GM21825 (cell line): ENCODE results near the gene PRKAB1.
"Not testable (repeated sequence)": the region's sequence is repeated elsewhere in the genome, so short reads cannot be mapped to it uniquely, and the experiment has no call there.

Experiments used
- ATAC-seq: cut with Tn5 transposase; IDR thresholded peaks from one replicate; pipeline ENCODE4 v1.9.1; 2021; ENCODE audit warnings: mild to moderate bottlenecking, moderate library complexity; ENCODE audit not compliant: unreplicated experiment

The PRKAB1 gene

DNA sequence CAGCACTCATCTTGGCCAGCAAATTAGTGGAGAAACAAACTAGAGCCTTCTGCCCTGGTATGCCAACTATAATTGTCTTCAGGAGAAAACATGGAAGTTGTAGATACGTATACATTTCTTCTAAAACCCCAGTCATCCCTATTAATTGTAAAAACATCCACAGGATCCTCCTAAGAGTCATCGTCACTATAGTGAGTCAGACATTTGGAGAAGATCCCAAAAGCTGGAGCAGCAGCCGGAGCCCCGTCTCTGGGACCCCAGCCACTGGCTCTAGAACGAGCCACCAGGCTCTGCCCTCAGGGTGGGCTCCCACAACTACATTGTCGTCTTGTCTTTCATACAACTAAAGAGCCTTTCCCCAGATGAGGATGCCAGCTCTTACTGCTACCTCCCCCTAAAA lies 15.5 kb downstream of the PRKAB1 start:
- ATAC-seq = no peak

DNA sequence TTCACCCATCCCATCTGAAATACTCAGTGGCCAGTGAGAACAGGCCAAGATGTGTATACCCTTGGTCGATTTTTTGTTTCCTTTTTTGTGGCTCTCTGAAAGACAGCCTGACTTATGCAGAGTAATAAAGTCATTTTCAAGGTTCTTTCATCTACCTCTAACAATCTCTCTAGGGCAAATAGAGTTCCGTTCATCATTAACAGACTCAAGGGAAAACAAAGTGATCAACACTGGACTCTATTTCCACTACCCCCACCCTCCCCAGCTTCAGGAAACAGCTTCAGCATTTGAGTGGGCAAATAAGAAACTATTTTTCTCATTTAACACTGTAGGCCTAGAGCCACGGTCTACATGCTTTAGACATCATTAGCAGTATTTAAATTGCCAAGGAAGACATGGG lies 15.9 kb downstream of the PRKAB1 start:
- ATAC-seq = no peak

DNA sequence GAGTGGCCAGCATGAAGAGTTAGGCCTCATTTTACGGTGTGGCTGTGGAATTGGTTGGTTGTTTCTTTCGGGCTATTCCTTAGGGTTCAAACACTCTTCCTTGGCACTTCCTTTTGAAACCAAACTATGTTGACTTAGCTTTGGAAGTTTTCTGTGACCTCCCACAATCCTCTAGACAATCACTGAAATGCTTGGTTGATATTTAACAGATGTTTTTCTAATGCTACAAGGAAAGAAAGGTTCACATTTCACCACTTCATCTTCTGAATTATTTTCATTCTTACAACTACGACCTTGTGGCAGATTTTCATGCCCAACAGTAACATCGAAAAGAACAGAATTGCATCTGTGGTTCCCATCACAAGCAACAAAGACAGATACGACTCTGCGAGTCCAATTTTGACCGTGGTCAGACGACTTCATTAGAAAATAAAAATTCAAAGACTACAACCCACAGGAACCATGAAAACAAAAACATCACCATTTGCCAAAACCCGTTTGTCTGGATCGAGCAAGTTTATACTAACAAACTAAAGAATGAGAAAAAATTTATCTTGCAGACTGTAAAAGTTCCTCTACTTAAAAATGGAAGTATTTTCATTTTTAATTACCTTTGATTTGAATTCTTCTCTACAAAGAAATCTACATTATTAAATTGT lies 16.9 kb downstream of the PRKAB1 start:
- no peak for ATAC-seq

DNA sequence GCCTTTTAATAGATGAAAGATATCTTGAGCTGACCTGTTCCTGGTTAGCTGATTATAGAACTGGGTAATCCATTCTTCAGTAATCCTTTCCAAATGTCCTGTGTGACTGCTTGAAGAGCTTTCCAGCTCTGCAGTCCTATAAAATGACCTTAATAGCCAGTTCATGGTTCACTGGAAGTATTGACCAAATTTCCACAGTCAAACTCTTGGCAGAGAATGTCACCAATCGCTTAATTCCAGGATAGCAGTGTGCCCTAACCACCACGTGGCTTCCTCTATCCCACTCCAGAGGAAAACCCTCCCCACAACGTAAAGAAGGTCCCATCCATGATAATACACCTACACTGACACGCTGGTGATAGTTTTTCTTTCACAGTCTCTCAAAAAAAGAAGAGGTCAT lies 17.4 kb downstream of the PRKAB1 start:
- ATAC-seq = no peak

DNA sequence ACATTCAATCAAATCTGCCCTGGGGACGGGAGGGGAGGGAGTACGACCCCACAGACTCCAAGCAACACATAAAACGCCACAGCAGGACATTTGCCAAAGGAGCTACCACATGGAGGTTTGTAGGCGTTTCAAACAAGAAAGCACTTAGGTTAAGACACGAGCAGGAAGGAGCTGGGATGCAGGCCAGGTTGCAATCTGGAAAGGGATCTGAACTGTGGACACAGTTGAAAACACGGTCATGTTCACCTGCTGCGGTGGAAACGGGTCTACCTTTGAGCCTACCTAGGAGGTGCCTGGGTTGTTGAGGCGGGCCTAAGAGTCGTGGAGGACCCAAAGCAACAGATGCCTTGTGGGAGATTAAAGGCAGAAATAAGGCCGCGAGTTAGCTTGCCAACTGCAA lies 18.4 kb downstream of the PRKAB1 start:
- no peak for ATAC-seq

DNA sequence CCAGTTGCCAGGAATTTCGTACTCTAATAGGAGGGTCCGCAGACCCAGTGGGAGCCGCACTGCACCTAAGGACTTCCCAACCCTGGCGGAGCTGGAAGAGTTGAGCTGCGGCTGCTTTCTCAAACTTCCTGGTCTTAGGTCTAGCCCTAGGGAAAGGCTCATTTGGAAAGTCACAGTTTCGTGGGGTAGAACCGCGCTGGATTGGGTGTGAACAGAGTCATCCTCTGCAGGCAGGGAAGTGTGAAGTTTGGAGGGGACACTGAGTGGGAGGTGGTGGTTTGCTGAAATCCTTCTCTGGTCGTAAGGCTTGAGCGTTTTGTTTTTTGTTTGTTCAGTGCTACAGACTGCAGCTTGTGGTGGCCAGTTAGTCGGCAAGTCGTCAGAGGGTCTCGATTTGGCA lies 18.8 kb downstream of the PRKAB1 start:
- ATAC-seq = no peak

DNA sequence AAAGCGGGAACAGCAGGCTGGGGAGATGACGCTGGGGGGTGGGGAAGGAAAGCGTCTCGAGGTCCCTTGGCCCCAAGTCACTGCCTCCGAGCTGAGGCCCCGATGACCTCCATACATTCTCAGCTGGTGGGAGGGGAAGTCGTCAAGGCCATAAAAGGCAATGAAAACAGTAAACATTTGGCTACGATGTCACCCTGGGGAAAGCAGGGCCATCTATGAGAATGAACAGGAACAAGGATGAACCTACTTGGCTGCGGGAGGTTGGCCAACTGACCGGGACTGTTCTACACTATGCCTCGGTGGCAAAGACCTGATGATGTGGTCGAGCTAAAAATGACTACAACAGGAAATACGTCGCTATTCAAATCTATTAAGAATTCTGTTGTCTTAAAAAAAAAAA lies 19.5 kb downstream of the PRKAB1 start:
- no peak for ATAC-seq

DNA sequence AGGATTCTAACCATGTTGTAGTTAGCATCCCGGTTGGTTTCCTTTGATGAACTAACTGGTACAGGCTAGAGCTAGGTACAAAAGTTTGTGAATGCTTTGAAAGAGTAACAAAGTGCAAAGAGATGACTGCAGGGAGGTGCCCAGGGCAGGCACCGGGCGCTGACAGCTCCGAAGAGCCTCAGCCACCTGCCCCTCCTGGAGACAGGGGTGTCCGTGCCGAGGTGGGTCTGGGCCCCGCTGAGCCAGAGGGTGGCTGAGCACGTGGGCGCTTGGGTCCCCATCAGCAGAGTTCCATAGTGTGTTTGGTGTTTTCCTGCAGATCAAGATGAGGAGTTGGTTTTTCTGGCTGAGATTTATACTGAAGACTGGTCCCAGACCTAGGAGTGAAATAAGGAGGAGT lies 19.9 kb downstream of the PRKAB1 start:
- ATAC-seq = no peak

DNA sequence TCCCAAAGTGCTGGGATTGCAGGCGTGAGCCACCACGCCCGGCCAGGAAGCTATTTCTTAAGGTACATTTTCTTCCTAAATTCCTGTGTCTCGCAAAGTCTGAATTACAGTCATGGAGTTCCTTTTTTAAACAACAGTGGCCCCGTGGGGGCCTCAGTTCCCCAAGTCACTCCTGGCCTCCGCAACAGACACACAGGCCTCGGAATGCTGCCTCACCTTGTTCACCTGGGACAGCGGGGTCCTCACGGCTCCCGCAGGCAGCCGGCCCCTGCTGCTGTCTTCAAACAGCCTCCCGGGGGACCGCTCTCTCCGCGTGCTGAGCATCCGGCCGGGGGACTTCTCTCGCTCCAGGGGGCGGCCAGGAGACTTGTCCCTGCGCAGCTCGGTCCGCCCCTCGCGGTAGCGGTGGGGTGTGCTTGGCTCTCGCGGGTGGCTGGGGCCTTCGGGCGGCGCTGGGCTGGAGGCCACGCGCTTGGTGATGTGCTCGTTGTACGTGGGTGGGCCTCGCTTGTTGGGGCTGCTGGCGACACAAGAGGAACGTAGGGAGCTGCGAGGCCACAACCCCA lies 22.1 kb downstream of the PRKAB1 start:
- ATAC-seq = no peak

DNA sequence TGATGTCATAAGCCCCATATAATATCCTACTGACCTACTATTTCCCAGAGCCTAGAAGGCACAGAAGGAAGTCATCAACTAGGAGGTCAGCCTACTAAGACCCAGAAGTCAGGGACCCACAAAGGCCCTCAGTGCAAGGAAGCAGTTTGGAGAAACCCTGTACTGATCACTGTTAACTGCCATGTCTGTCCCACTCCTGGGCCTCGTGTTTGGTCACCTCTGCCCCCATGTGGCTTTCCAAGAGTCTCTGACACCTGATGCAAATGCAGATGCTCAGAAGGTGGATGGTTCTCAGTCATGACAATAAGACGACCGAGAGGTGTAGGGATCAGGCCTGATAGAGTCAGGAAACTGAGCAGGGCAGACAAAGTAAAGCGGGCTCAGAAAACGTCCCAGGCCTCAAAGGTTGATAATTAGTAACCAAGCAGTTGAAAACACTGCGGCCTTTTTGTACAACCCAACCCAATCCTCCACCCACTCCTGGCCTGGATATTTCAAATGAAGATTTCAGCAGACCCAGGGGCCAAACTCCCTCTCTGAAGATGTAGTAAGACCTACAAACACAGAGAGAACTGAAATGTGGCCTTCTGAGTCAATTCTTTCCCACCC lies 23.4 kb downstream of the PRKAB1 start:
- ATAC-seq = no peak

DNA sequence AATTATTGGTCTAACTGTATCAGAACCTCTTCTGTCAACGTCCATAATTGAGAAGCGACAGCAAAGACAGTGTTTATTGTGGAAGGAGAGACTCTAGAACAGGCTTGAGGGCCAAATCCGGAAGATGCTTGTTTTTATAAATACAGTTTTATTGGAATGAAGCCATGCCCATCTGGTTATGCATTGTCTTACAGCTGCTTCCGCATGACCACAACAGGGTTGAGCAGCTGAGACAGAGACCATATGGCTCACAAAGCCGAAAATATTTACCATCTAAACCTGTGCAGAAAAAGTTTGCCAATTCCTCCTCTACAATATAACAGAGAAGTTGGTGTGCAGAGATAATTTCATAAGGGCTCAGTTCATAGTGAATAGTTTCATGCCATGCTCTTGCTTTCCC lies 24.5 kb downstream of the PRKAB1 start:
- ATAC-seq = no peak

DNA sequence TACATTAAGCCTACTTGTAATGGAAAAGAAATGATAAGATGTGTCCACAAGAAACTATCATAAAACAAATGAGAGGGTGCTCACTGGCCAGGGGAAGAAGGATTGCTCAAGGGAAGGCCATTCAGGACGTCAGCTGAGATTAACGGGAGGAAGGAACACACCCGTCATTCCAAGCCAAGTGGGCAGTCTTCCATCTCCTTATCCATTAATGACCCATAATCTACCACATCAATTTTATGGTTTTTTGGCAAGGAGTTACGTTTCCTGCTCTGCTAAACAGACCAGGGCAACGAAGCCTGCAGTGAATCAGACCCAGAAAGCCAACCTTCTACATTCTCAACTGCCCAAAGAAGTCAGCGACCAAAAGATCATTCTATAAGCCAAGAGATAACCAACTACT lies 25.1 kb downstream of the PRKAB1 start:
- ATAC-seq = no peak

DNA sequence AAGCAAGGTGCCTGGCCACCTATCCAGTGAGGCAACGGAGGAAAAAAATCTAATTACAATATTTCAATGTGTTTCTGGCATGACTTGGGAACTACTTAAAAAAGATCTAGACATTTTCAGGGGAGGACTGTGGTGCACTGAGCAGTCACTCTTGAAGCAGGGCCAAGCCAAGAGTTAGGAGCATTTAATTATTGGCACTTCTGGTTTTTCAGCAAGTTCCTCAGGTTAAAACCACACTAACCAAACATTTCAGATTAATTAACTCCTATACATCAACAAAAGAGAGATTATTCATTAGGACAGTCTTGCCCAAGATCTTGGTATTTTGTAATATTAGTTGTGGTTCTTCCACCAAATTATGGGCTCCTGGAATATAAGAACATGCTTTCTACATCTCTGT lies 25.6 kb downstream of the PRKAB1 start:
- no peak for ATAC-seq

DNA sequence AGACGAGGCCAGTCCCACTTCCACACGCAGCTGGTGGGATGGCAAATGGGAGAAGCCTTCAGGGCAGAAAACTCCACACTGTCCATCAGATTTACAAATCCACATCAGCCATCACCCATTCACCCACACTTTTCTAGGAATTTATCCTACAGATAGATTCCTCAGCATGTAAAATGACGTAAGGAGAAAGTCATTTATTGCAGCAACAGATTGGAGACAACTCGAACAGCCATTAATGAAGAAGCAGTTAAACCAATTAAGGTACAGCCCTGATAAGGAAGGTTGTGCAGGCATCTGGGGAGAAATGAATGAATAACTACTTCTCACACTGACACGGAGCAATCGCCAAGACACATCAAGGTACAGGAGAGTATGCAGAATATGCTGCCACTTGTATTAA lies 26.2 kb downstream of the PRKAB1 start:
- ATAC-seq = no peak

DNA sequence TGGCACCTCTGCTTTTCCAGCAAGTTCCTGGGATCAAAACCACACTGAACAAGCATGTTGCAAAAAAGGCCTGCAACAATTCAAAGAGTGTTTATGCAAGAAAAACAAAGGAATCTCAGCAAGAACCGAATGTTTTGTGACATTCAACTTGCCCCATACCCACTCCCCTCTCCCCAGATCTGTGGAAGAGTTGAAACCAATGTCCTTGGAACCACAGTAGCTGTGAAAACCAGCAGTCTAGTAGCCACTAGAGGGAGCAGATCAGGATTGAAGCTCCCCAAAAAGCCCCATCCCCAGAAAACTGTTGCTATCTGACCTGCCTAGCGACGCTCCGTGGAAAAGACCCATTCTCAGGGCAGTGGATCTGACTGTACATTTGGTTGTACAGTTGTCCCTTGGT lies 27.1 kb downstream of the PRKAB1 start:
- ATAC-seq = no peak

DNA sequence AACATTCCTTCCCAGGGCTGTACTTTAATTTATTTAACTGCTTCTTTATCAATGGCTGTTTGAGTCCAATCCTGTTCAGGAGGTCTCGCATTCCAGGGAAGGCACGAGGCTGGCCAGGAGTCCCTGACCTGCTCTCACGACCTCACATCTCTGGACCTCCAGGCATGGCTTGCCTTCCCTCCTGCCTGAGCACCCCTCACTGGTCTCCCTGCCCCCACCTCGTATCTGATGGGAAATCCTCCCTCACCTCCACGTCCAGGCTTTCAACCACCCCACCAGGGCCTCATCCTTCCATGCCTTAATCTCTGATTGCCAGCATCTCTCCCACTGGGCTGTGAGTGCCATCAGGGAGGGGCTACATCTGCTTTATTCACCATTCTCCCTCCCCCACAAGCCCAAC lies 29.0 kb downstream of the PRKAB1 start:
- ATAC-seq = no peak

DNA sequence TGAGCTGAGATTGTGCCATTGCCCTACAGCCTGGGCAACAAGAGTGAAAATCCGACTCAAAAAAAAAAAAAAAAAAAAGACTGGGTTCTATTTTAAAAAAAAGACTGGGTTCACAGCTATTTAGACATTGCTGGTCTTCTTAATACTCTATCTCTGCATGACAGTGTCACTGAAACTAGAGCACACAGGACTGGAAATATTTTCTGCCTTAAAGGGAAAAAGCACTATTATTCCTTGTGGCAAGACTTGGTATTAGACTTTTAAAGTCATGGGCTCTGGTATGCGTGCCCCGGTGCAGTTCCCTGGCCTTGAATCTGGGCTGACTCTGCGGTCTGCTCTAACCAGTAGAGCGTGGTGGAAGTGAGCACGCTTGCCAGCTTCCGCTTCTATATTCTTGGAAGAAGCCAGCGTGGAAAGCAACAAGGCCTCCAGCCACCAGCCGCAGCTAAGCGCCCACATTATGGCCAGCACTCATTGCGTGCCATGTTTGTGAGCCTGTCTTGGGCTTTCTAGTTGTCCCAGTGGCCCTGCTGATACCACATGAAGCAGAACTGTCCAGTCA lies 31.3 kb downstream of the PRKAB1 start:
- ATAC-seq = no peak

DNA sequence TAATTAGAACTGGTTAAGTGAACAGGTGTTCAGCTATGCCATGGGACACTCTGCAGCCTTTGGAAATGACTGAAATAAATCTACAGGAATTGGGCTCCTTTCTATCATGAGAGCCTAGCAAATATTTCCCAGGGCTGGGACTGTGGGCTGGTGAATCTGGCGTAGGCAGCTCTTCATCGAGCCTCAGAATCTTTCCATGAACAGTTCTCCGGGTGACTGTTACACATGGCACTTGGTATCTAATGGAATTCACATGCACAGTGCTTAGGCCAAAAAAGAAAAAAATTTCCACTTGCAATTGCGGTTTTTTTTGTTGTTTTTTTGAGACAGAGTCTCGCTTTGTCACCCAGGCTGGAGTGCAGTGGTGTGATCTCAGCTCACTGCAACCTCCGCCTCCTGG lies 32.1 kb downstream of the PRKAB1 start:
- ATAC-seq = no peak

DNA sequence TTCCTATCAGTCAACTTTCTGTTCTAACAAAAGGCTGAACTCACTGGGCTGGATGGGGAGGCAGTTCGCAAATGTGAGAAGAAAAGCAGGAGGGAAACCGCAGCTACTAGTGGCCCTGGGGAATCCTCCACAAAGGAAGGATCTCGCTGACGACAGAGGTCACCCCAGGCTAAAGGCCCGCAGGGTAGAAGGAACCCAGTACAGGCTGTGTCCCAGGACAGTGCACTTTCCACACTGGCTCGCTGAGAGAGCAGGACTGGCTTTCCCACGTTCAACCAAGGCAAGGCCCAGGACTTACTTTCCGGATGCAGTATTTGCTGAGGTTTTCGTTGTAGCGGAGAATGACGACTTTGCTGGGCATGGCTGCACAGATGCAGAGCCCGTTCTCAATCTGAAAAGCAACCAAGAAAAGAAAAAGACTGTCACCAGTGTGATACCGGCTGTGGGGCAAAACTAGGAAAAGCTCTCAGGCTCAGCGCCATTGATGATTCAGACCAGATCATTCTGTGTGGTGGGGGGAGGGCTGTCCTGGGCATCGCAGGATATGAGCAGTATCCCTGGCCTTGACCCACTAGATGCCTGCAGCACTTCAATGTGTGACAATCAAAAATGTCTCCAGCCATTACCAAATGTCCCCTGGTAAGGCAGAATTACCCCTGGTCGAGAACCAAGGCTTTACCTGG lies 36.3 kb downstream of the PRKAB1 start:
- ATAC-seq = no peak

DNA sequence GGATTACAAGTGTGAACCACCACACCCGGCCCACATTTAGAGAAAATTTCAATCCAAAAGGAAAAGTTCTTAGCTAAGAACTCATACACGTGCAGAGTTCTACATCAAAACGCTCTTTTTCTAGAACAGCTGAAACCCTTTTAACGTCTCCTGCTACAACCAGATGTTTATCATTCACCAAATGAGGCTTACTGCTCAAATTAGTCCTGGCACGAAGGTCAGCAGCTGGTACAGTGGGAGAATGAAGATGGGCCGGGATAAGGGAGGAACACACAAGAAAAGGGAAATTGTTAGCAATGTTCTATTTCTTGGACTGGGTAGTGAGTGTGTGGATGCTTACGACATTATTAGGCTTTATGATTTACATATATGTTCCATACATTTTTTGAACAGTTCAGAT lies 37.2 kb downstream of the PRKAB1 start:
- ATAC-seq = no peak

DNA sequence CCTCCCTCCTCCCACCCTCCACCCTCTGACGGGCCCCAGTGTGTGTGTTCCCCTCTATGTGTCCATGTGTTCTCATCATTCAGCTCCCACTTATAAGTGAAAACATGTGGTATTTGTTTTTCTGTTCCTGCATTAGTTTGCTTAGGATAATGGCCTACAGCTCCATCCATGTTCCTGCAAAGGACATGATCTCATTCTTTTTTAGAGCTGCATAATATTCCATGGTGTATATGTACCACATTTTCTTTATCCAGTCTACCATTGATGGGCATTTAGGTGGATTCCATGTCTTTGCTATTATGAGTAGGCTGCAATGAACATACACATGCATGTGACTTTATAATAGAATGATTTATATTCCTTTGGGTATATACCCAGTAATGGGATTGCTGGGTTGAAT lies 38.5 kb downstream of the PRKAB1 start:
- ATAC-seq = not testable (repeated sequence)

DNA sequence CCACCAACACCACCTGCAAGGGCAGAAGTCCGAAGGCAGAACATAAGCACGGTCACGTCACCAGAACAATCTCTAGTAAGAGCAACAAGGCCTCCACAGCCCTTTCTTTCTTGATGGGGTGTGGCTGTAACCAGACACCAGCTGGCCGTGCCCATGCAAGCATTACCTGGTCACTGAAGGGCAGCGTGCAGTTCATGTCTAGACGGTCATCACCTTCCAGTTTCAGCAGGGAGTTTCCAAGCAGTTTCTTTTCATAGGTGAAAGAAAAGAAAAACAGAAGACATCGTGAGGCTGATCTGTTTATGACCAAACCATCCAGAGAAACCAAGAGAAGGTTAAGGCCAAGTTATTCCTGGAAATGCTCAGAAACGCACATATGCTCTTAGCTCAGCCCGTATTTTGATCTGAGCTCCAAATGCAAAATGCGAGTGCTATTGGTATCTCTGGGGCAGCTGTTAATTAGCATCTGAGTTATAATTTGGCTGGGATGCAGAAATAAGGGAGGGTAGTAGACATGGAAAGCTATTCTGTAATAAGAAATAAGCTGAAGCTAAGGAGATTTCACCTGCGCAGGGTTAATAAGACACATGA lies 42.5 kb downstream of the PRKAB1 start:
- ATAC-seq = no peak
